ENCODE results near the gene KCNH8. TPM values are rescaled to one million over a fixed set of nuclear protein-coding genes. Genes with fewer than 3 reads are reported as not detected.

KCNH8 gene
- total and polyA plus RNA-seq, 2 experiments from 2014 or later: 0.97 to 1.1 TPM

GRCh38 chr3:19471138-19471537 is 322.8 kb downstream of the KCNH8 start:
- no peaks in the 10 kb centered on the region for H3K79me2 ChIP-seq
- 86% methylated on average over 4 of the region's 4 CpGs for WGBS (ENCODE audit: low lambda C conversion rate, missing lambda C conversion rate)
- H3K9me3 ChIP-seq (ENCODE audit: low read depth): no peaks in the 10 kb centered on the region
- no peak overlapping the region for H3K4me3 ChIP-seq
- H3K9me2 ChIP-seq (replicated peaks; ENCODE audit: insufficient read depth): no peaks in the 10 kb centered on the region
- TF ChIP-seq EZH2 (IDR thresholded peaks at IDR 0.05; ENCODE audit: borderline replicate concordance) (no peak), EZH2phosphoT487 (IDR thresholded peaks at IDR 0.05; ENCODE audit: low read depth, severe bottlenecking, unreplicated experiment) (no peak)
- H3K36me3 ChIP-seq (replicated peaks; ENCODE audit: insufficient read depth, low read depth): no peaks in the 10 kb centered on the region
- DNase-seq (ENCODE audit: low spot score): no peak
- no peak overlapping the region for H3K4me2 ChIP-seq
- H2AFZ ChIP-seq: no peak overlapping the region
- H3K4me1 ChIP-seq (ENCODE audit: insufficient read depth): no peaks in the 10 kb centered on the region
- H3K27me3 ChIP-seq: no peaks in the 10 kb centered on the region
- no peaks in the 10 kb centered on the region for H4K20me1 ChIP-seq (ENCODE audit: insufficient read depth, poor library complexity, severe bottlenecking)
- no peak overlapping the region for H3K27ac ChIP-seq

GRCh38 chr3:19473971-19474580 is 325.8 kb downstream of the KCNH8 start:
- Histone ChIP-seq H3K9me2 (replicated peaks; ENCODE audit: insufficient read depth) (no peaks in the 10 kb centered on the region), H3K27ac (no peak overlapping the region), H3K79me2 (no peaks in the 10 kb centered on the region), H4K20me1 (ENCODE audit: insufficient read depth, poor library complexity, severe bottlenecking) (no peaks in the 10 kb centered on the region), H3K27me3 (no peaks in the 10 kb centered on the region), H2AFZ (no peak overlapping the region), H3K4me2 (no peak overlapping the region), H3K9me3 (ENCODE audit: low read depth) (no peaks in the 10 kb centered on the region), H3K4me1 (ENCODE audit: insufficient read depth) (no peaks in the 10 kb centered on the region), H3K36me3 (replicated peaks; ENCODE audit: insufficient read depth, low read depth) (no peaks in the 10 kb centered on the region), H3K4me3 (no peak overlapping the region)
- no peak for DNase-seq (ENCODE audit: low spot score)
- TF ChIP-seq CTCF (IDR thresholded peaks at IDR 0.05; ENCODE audit: poor library complexity): no peak
- no peak for TF ChIP-seq EZH2 (IDR thresholded peaks at IDR 0.05; ENCODE audit: borderline replicate concordance)
- no peak for TF ChIP-seq EZH2phosphoT487 (IDR thresholded peaks at IDR 0.05; ENCODE audit: low read depth, severe bottlenecking, unreplicated experiment)
- 84% methylated on average over 3 of the region's 3 CpGs for WGBS (ENCODE audit: low lambda C conversion rate, missing lambda C conversion rate)

- Histone ChIP-seq H3K4me1 (ENCODE audit: insufficient read depth) (no peaks in the 10 kb centered on the region), H3K9me2 (replicated peaks; ENCODE audit: insufficient read depth) (no peaks in the 10 kb centered on the region), H3K79me2 (no peaks in the 10 kb centered on the region), H3K9me3 (ENCODE audit: low read depth) (no peaks in the 10 kb centered on the region), H3K4me3 (no peak overlapping the region), H2AFZ (no peak overlapping the region), H3K36me3 (replicated peaks; ENCODE audit: insufficient read depth, low read depth) (no peaks in the 10 kb centered on the region), H3K27me3 (no peaks in the 10 kb centered on the region), H3K4me2 (no peak overlapping the region), H3K27ac (no peak overlapping the region), H4K20me1 (ENCODE audit: insufficient read depth, poor library complexity, severe bottlenecking) (no peaks in the 10 kb centered on the region)
- WGBS (ENCODE audit: low lambda C conversion rate, missing lambda C conversion rate): 81% methylated on average over 7 of the region's 7 CpGs
- no peak for DNase-seq (ENCODE audit: low spot score)
- TF ChIP-seq CTCF (IDR thresholded peaks at IDR 0.05; ENCODE audit: poor library complexity): no peak
- no peak for TF ChIP-seq EZH2phosphoT487 (IDR thresholded peaks at IDR 0.05; ENCODE audit: low read depth, severe bottlenecking, unreplicated experiment)
- TF ChIP-seq EZH2 (IDR thresholded peaks at IDR 0.05; ENCODE audit: borderline replicate concordance): no peak
Measured at GRCh38 chr3:19476281-19476680, 328.0 kb downstream of the KCNH8 start.

GRCh38 chr3:19485267-19485666 is 337.0 kb downstream of the KCNH8 start:
- Histone ChIP-seq H3K27ac (no peak overlapping the region), H3K4me3 (no peak overlapping the region), H3K79me2 (no peaks in the 10 kb centered on the region), H2AFZ (no peak overlapping the region), H3K4me2 (no peak overlapping the region), H3K36me3 (replicated peaks; ENCODE audit: insufficient read depth, low read depth) (no peaks in the 10 kb centered on the region), H3K4me1 (ENCODE audit: insufficient read depth) (no peaks in the 10 kb centered on the region), H3K9me2 (replicated peaks; ENCODE audit: insufficient read depth) (no peaks in the 10 kb centered on the region), H3K27me3 (no peaks in the 10 kb centered on the region), H3K9me3 (ENCODE audit: low read depth) (no peaks in the 10 kb centered on the region), H4K20me1 (ENCODE audit: insufficient read depth, poor library complexity, severe bottlenecking) (no peaks in the 10 kb centered on the region)
- no peak for TF ChIP-seq CTCF (IDR thresholded peaks at IDR 0.05; ENCODE audit: poor library complexity)
- TF ChIP-seq EZH2phosphoT487 (IDR thresholded peaks at IDR 0.05; ENCODE audit: low read depth, severe bottlenecking, unreplicated experiment): no peak
- no peak for TF ChIP-seq EZH2 (IDR thresholded peaks at IDR 0.05; ENCODE audit: borderline replicate concordance)
- no peak for DNase-seq (ENCODE audit: low spot score)
- WGBS (ENCODE audit: low lambda C conversion rate, missing lambda C conversion rate): 86% methylated on average over 3 of the region's 3 CpGs
